Measurements from ENCODE around the gene VPS35L. TPM values are rescaled to one million over a fixed set of nuclear protein-coding genes. Genes with fewer than 3 reads are reported as not detected.

The VPS35L gene
- total RNA-seq, 1 donor from 2014 or later, result 45.0 TPM

DNA sequence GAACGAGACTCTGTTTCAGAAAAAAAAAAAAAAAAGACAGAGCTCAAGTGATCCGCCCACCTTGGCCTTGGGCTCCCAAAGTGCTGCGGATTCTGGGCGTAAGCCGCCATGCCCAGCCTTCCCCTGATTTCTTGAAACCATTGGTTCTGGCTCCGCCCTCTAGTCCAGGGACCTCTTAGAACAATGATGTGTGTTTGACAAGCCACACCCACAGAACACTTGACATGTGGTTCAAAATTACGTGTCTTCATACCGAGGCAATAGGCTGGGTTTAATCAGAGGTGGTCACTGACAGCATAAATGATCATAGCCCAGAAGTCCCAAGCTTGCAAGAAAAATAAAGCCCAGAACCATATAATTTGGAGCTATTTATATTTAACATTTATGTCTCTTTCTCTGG, 139.5 kb downstream of the VPS35L start:
- H2AFZ ChIP-seq (ENCODE audit: low read depth, low read length), result no peak overlapping the region
- Mint-ChIP-seq H3K9me3 (ENCODE audit: unreplicated experiment) (no peaks in the 10 kb centered on the region), H3K27me3 (ENCODE audit: low read depth, unreplicated experiment) (no peaks in the 10 kb centered on the region), H3K4me3 (ENCODE audit: unreplicated experiment) (no peak overlapping the region), H3K27ac (ENCODE audit: unreplicated experiment) (no peak overlapping the region), H3K36me3 (ENCODE audit: low read depth, unreplicated experiment) (peaks cover 16% of the 10 kb centered on the region), H3K4me1 (ENCODE audit: low read depth, unreplicated experiment) (peaks cover 15% of the 10 kb centered on the region)
- DNase-seq (ENCODE audit: low read depth), result no peak
- no peak overlapping the region for H3K9ac ChIP-seq (ENCODE audit: low read length)
- H3K4me2 ChIP-seq (ENCODE audit: low read length), result no peak overlapping the region
- H3K27me3 ChIP-seq (ENCODE audit: insufficient read depth, low read length), result no peaks in the 10 kb centered on the region
- no peaks in the 10 kb centered on the region for H3K9me3 ChIP-seq (ENCODE audit: insufficient read depth, low read depth, low read length)
- H3K4me1 ChIP-seq (ENCODE audit: insufficient read depth, low read length), result peaks cover 34% of the 10 kb centered on the region
- H3K79me2 ChIP-seq (ENCODE audit: insufficient read depth, low read length), result peaks cover 7% of the 10 kb centered on the region
- FAIRE-seq, result no peak
- H3K36me3 ChIP-seq (ENCODE audit: insufficient read depth, low read length), result peaks cover 11% of the 10 kb centered on the region
- no peak overlapping the region for H3K4me3 ChIP-seq (ENCODE audit: insufficient read depth, low read depth, low read length)
- no peak overlapping the region for H3K27ac ChIP-seq (ENCODE audit: low read depth, low read length)
- no peak for TF ChIP-seq EZH2 (IDR thresholded peaks at IDR 0.05; ENCODE audit: insufficient read depth, low read length)
- TF ChIP-seq, protein P1, sequence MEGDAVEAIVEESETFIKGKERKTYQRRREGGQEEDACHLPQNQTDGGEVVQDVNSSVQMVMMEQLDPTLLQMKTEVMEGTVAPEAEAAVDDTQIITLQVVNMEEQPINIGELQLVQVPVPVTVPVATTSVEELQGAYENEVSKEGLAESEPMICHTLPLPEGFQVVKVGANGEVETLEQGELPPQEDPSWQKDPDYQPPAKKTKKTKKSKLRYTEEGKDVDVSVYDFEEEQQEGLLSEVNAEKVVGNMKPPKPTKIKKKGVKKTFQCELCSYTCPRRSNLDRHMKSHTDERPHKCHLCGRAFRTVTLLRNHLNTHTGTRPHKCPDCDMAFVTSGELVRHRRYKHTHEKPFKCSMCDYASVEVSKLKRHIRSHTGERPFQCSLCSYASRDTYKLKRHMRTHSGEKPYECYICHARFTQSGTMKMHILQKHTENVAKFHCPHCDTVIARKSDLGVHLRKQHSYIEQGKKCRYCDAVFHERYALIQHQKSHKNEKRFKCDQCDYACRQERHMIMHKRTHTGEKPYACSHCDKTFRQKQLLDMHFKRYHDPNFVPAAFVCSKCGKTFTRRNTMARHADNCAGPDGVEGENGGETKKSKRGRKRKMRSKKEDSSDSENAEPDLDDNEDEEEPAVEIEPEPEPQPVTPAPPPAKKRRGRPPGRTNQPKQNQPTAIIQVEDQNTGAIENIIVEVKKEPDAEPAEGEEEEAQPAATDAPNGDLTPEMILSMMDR (IDR thresholded peaks at IDR 0.05; ENCODE audit: insufficient read depth, low read depth, low read length), result no peak
- peaks cover 17% of the 10 kb centered on the region for H4K20me1 ChIP-seq (ENCODE audit: insufficient read depth, low read length)

DNA sequence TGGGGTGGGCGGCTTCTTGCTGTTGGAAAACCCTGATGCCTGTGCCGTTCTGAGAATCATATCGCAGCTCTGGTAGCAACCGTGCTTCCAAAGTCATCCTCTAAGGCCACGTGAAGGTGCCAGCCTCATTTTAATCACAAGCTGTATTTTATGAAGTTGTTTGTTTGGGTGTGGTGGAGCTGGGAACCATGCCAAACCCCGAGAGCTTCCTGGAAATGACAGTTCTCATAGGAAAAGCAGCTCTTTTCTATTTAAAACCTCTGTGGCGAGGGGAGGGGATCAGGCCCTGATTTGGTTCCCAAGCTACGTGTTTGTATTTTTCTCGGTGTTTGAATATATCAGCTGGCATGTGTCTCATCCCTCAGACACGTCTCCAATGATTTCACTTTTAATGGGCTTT, 140.8 kb downstream of the VPS35L start:
- no peaks in the 10 kb centered on the region for H3K27me3 Mint-ChIP-seq (ENCODE audit: low read depth, unreplicated experiment)
- Histone ChIP-seq H3K27ac (ENCODE audit: low read depth, low read length) (peak overlapping the region; percentile 61), H4K20me1 (ENCODE audit: insufficient read depth, low read length) (peaks cover 15% of the 10 kb centered on the region), H3K9me3 (ENCODE audit: insufficient read depth, low read depth, low read length) (no peaks in the 10 kb centered on the region), H2AFZ (ENCODE audit: low read depth, low read length) (no peak overlapping the region), H3K4me3 (ENCODE audit: insufficient read depth, low read depth, low read length) (no peak overlapping the region), H3K4me2 (ENCODE audit: low read length) (peak overlapping the region; percentile 43), H3K4me1 (ENCODE audit: insufficient read depth, low read length) (peaks cover 42% of the 10 kb centered on the region), H3K9ac (ENCODE audit: low read length) (peak overlapping the region; percentile 66), H3K36me3 (ENCODE audit: insufficient read depth, low read length) (peaks cover 9% of the 10 kb centered on the region), H3K79me2 (ENCODE audit: insufficient read depth, low read length) (peaks cover 7% of the 10 kb centered on the region), H3K27me3 (ENCODE audit: insufficient read depth, low read length) (no peaks in the 10 kb centered on the region)
- H3K4me3 Mint-ChIP-seq (ENCODE audit: unreplicated experiment), result peak overlapping the region; percentile 40
- DNase-seq (ENCODE audit: low read depth), result peak; percentile 89
- H3K36me3 Mint-ChIP-seq (ENCODE audit: low read depth, unreplicated experiment), result peaks cover 16% of the 10 kb centered on the region
- peak overlapping the region; percentile 59 for H3K27ac Mint-ChIP-seq (ENCODE audit: unreplicated experiment)
- H3K4me1 Mint-ChIP-seq (ENCODE audit: low read depth, unreplicated experiment), result peaks cover 28% of the 10 kb centered on the region
- FAIRE-seq, result no peak
- TF ChIP-seq, protein P1 (IDR thresholded peaks at IDR 0.05; ENCODE audit: insufficient read depth, low read depth, low read length), result no peak
- TF ChIP-seq EZH2 (IDR thresholded peaks at IDR 0.05; ENCODE audit: insufficient read depth, low read length), result no peak
- H3K9me3 Mint-ChIP-seq (ENCODE audit: unreplicated experiment), result no peaks in the 10 kb centered on the region

DNA sequence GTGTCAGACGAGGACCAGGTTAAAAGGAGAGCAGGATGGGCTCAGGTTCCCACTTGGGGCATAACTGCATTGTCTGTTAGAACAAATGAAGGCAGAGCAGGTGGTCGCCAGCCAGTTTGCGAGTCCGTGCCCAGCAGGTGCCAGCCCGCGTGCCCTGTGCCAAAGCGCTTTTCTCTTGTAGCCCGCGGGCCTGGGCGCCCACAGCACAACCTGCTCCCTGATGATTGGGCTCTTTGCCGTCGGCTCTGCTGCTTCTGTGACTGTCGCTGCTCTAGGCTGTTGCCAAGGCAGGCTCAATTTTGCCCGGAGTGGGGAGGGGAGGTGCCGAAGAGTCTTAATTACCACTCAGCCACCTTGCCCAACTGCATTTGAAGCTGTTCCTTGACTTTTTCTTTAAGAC, 141.5 kb downstream of the VPS35L start:
- Histone ChIP-seq H3K4me3 (ENCODE audit: insufficient read depth, low read depth, low read length) (no peak overlapping the region), H3K4me2 (ENCODE audit: low read length) (peak overlapping the region; percentile 43), H3K9ac (ENCODE audit: low read length) (peak overlapping the region; percentile 66), H3K27me3 (ENCODE audit: insufficient read depth, low read length) (no peaks in the 10 kb centered on the region), H2AFZ (ENCODE audit: low read depth, low read length) (no peak overlapping the region), H4K20me1 (ENCODE audit: insufficient read depth, low read length) (peaks cover 15% of the 10 kb centered on the region), H3K36me3 (ENCODE audit: insufficient read depth, low read length) (peaks cover 7% of the 10 kb centered on the region), H3K27ac (ENCODE audit: low read depth, low read length) (peak overlapping the region; percentile 61), H3K79me2 (ENCODE audit: insufficient read depth, low read length) (peaks cover 7% of the 10 kb centered on the region), H3K4me1 (ENCODE audit: insufficient read depth, low read length) (peaks cover 39% of the 10 kb centered on the region), H3K9me3 (ENCODE audit: insufficient read depth, low read depth, low read length) (no peaks in the 10 kb centered on the region)
- Mint-ChIP-seq H3K27me3 (ENCODE audit: low read depth, unreplicated experiment) (no peaks in the 10 kb centered on the region), H3K4me1 (ENCODE audit: low read depth, unreplicated experiment) (peaks cover 28% of the 10 kb centered on the region), H3K36me3 (ENCODE audit: low read depth, unreplicated experiment) (peaks cover 14% of the 10 kb centered on the region), H3K9me3 (ENCODE audit: unreplicated experiment) (no peaks in the 10 kb centered on the region), H3K4me3 (ENCODE audit: unreplicated experiment) (no peak overlapping the region), H3K27ac (ENCODE audit: unreplicated experiment) (peak overlapping the region; percentile 59)
- DNase-seq (ENCODE audit: low read depth) (no peak), FAIRE-seq (no peak)
- TF ChIP-seq, protein P1 (IDR thresholded peaks at IDR 0.05; ENCODE audit: insufficient read depth, low read depth, low read length), result no peak
- TF ChIP-seq EZH2 (IDR thresholded peaks at IDR 0.05; ENCODE audit: insufficient read depth, low read length), result no peak

All from astrocyte (in vitro differentiated cells and primary cell).